ENCODE data around the gene CYP4X1. TPM values are rescaled to one million over a fixed set of nuclear protein-coding genes. Genes with fewer than 3 reads are reported as not detected.
A peak's percentile ranks its signal among the peaks of the same experiment; 100 is the strongest.
"Not testable (repeated sequence)": the region's sequence is repeated elsewhere in the genome, so short reads cannot be mapped to it uniquely, and the experiment has no call there.

Gene CYP4X1
- polyA plus RNA-seq = 3.0 TPM
- long read RNA-seq, donor 1, partial matches to known transcripts = 0 of 1 reads
- long read RNA-seq, donor 1, other reads (novel, unspliced or antisense) = 0 of 1 reads
- long read RNA-seq, donor 2 = 0 reads
- long read RNA-seq, donor 3 = 0 reads
- long read RNA-seq, donor 4 = 0 reads
- long read RNA-seq, donor 5, partial matches to known transcripts = 0 of 1 reads
- long read RNA-seq, donor 5, other reads (novel, unspliced or antisense) = 0 of 1 reads
- long read RNA-seq, donor 6 = 0 reads
- long read RNA-seq, donor 7 = 0 reads
- long read RNA-seq, donor 8, partial matches to known transcripts = 0 of 1 reads
- long read RNA-seq, donor 8, other reads (novel, unspliced or antisense) = 0 of 1 reads
- long read RNA-seq, donor 9, partial matches to known transcripts = 0 of 1 reads
- long read RNA-seq, donor 9, other reads (novel, unspliced or antisense) = 0 of 1 reads
- long read RNA-seq, donor 10, partial matches to known transcripts = 0 of 1 reads
- long read RNA-seq, donor 10, other reads (novel, unspliced or antisense) = 0 of 1 reads
- long read RNA-seq, donor 11, partial matches to known transcripts = 0 of 2 reads
- long read RNA-seq, donor 11, other reads (novel, unspliced or antisense) = 0 of 2 reads

- no peaks in the 10 kb centered on the region for H3K4me1 ChIP-seq (ENCODE audit: control insufficient read depth, insufficient read depth, low read length)
- peak; percentile 5 to 42 for DNase-seq
- no peaks in the 10 kb centered on the region for H3K36me3 ChIP-seq (ENCODE audit: control insufficient read depth, insufficient read depth, low read length)
- H3K9me3 ChIP-seq (ENCODE audit: control insufficient read depth, low read depth, low read length) = no peaks in the 10 kb centered on the region
- WGBS (ENCODE audit: insufficient coverage, low lambda C conversion rate) = 20% methylated on average over 1 of the region's 49 CpGs
- H3K27ac ChIP-seq (ENCODE audit: low read length) = no peak within 1 kb of the TSS
- H3K27me3 ChIP-seq (ENCODE audit: control insufficient read depth, insufficient read depth, low read length) = peaks cover 27% of the 10 kb centered on the region
- H3K4me3 ChIP-seq (ENCODE audit: low read length) = peak within 1 kb of the TSS; percentile 30
These were observed at the start of gene CYP4X1 for GRCh38 chr1:47023268-47024140. Gene CYP4X1, plus strand, starts transcription at chr1:47023669. Its CDS starts 149 bp downstream, at chr1:47023818.

- no peak overlapping the region for H3K4me3 ChIP-seq (ENCODE audit: low read length)
- no peaks in the 10 kb centered on the region for H3K9me3 ChIP-seq (ENCODE audit: control insufficient read depth, low read depth, low read length)
- H3K27ac ChIP-seq (ENCODE audit: low read length) = no peak overlapping the region
- H3K4me1 ChIP-seq (ENCODE audit: control insufficient read depth, insufficient read depth, low read length) = no peaks in the 10 kb centered on the region
- no peaks in the 10 kb centered on the region for H3K27me3 ChIP-seq (ENCODE audit: control insufficient read depth, insufficient read depth, low read length)
- WGBS (ENCODE audit: insufficient coverage, low lambda C conversion rate) = no CpG with 5 or more reads among the region's 7 CpGs
- no peak for DNase-seq
- no peaks in the 10 kb centered on the region for H3K36me3 ChIP-seq (ENCODE audit: control insufficient read depth, insufficient read depth, low read length)
These were observed 40.2 kb upstream of the CYP4X1 start for GRCh38 chr1:46983166-46983829.

GRCh38 chr1:46983830-46984586, 39.5 kb upstream of the CYP4X1 start:
- H3K4me3 ChIP-seq (ENCODE audit: low read length) = no peak overlapping the region
- WGBS (ENCODE audit: insufficient coverage, low lambda C conversion rate) = no CpG with 5 or more reads among the region's 3 CpGs
- H3K4me1 ChIP-seq (ENCODE audit: control insufficient read depth, insufficient read depth, low read length) = no peaks in the 10 kb centered on the region
- no peaks in the 10 kb centered on the region for H3K36me3 ChIP-seq (ENCODE audit: control insufficient read depth, insufficient read depth, low read length)
- no peak for DNase-seq
- no peak overlapping the region for H3K27ac ChIP-seq (ENCODE audit: low read length)
- H3K27me3 ChIP-seq (ENCODE audit: control insufficient read depth, insufficient read depth, low read length) = no peaks in the 10 kb centered on the region
- H3K9me3 ChIP-seq (ENCODE audit: control insufficient read depth, low read depth, low read length) = no peaks in the 10 kb centered on the region

GRCh38 chr1:46990541-46990940, 32.9 kb upstream of the CYP4X1 start:
- not testable (repeated sequence) for H3K27ac ChIP-seq (ENCODE audit: low read length); H3K4me1 ChIP-seq (ENCODE audit: control insufficient read depth, insufficient read depth, low read length); H3K9me3 ChIP-seq (ENCODE audit: control insufficient read depth, low read depth, low read length); H3K36me3 ChIP-seq (ENCODE audit: control insufficient read depth, insufficient read depth, low read length); H3K4me3 ChIP-seq (ENCODE audit: low read length); DNase-seq; H3K27me3 ChIP-seq (ENCODE audit: control insufficient read depth, insufficient read depth, low read length)
- no CpG with 5 or more reads among the region's 2 CpGs for WGBS (ENCODE audit: insufficient coverage, low lambda C conversion rate)

GRCh38 chr1:46991083-46991923, 32.2 kb upstream of the CYP4X1 start:
- H3K4me1 ChIP-seq (ENCODE audit: control insufficient read depth, insufficient read depth, low read length) = no peaks in the 10 kb centered on the region
- H3K9me3 ChIP-seq (ENCODE audit: control insufficient read depth, low read depth, low read length) = no peaks in the 10 kb centered on the region
- no peak overlapping the region for H3K27ac ChIP-seq (ENCODE audit: low read length)
- no CpG with 5 or more reads among the region's 13 CpGs for WGBS (ENCODE audit: insufficient coverage, low lambda C conversion rate)
- H3K36me3 ChIP-seq (ENCODE audit: control insufficient read depth, insufficient read depth, low read length) = no peaks in the 10 kb centered on the region
- peak in 1 of 2 donors; percentile 37 for DNase-seq
- no peaks in the 10 kb centered on the region for H3K27me3 ChIP-seq (ENCODE audit: control insufficient read depth, insufficient read depth, low read length)
- H3K4me3 ChIP-seq (ENCODE audit: low read length) = no peak overlapping the region

- H3K27ac ChIP-seq (ENCODE audit: low read length) = no peak overlapping the region
- no peaks in the 10 kb centered on the region for H3K36me3 ChIP-seq (ENCODE audit: control insufficient read depth, insufficient read depth, low read length)
- DNase-seq = no peak
- peaks cover 6% of the 10 kb centered on the region for H3K27me3 ChIP-seq (ENCODE audit: control insufficient read depth, insufficient read depth, low read length)
- no peak overlapping the region for H3K4me3 ChIP-seq (ENCODE audit: low read length)
- WGBS (ENCODE audit: insufficient coverage, low lambda C conversion rate) = no CpG with 5 or more reads among the region's 3 CpGs
- no peaks in the 10 kb centered on the region for H3K9me3 ChIP-seq (ENCODE audit: control insufficient read depth, low read depth, low read length)
- H3K4me1 ChIP-seq (ENCODE audit: control insufficient read depth, insufficient read depth, low read length) = no peaks in the 10 kb centered on the region
These were observed 26.7 kb upstream of the CYP4X1 start for GRCh38 chr1:46996659-46997281.

GRCh38 chr1:47002211-47002610, 21.3 kb upstream of the CYP4X1 start:
- no peak overlapping the region for H3K27ac ChIP-seq (ENCODE audit: low read length)
- H3K4me1 ChIP-seq (ENCODE audit: control insufficient read depth, insufficient read depth, low read length) = no peaks in the 10 kb centered on the region
- no peak for DNase-seq
- H3K36me3 ChIP-seq (ENCODE audit: control insufficient read depth, insufficient read depth, low read length) = no peaks in the 10 kb centered on the region
- peaks cover 2% of the 10 kb centered on the region for H3K27me3 ChIP-seq (ENCODE audit: control insufficient read depth, insufficient read depth, low read length)
- no peak overlapping the region for H3K4me3 ChIP-seq (ENCODE audit: low read length)
- no peaks in the 10 kb centered on the region for H3K9me3 ChIP-seq (ENCODE audit: control insufficient read depth, low read depth, low read length)
- no CpG with 5 or more reads among the region's 1 CpG for WGBS (ENCODE audit: insufficient coverage, low lambda C conversion rate)

GRCh38 chr1:47003896-47004403, 19.5 kb upstream of the CYP4X1 start:
- DNase-seq = no peak
- Histone ChIP-seq H3K27me3 (ENCODE audit: control insufficient read depth, insufficient read depth, low read length) (no peaks in the 10 kb centered on the region), H3K27ac (ENCODE audit: low read length) (no peak overlapping the region), H3K9me3 (ENCODE audit: control insufficient read depth, low read depth, low read length) (no peaks in the 10 kb centered on the region), H3K36me3 (ENCODE audit: control insufficient read depth, insufficient read depth, low read length) (no peaks in the 10 kb centered on the region), H3K4me3 (ENCODE audit: low read length) (no peak overlapping the region), H3K4me1 (ENCODE audit: control insufficient read depth, insufficient read depth, low read length) (no peaks in the 10 kb centered on the region)
- WGBS (ENCODE audit: insufficient coverage, low lambda C conversion rate) = 40% methylated on average over 1 of the region's 5 CpGs

All from large intestine (tissue), 12 donors.